ENCODE data around the gene RSPO3.
"Not testable (repeated sequence)": the region's sequence is repeated elsewhere in the genome, so short reads cannot be mapped to it uniquely, and the experiment has no call there.

- TF ChIP-seq, protein P1, sequence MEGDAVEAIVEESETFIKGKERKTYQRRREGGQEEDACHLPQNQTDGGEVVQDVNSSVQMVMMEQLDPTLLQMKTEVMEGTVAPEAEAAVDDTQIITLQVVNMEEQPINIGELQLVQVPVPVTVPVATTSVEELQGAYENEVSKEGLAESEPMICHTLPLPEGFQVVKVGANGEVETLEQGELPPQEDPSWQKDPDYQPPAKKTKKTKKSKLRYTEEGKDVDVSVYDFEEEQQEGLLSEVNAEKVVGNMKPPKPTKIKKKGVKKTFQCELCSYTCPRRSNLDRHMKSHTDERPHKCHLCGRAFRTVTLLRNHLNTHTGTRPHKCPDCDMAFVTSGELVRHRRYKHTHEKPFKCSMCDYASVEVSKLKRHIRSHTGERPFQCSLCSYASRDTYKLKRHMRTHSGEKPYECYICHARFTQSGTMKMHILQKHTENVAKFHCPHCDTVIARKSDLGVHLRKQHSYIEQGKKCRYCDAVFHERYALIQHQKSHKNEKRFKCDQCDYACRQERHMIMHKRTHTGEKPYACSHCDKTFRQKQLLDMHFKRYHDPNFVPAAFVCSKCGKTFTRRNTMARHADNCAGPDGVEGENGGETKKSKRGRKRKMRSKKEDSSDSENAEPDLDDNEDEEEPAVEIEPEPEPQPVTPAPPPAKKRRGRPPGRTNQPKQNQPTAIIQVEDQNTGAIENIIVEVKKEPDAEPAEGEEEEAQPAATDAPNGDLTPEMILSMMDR (IDR thresholded peaks at IDR 0.05) = not testable (repeated sequence)
- not testable (repeated sequence) for TF ChIP-seq POLR2A (IDR thresholded peaks at IDR 0.05)
Observed at GRCh38 chr6:127214032-127214431, 95.6 kb downstream of the RSPO3 start.

Measured in uterus (tissue), 2 donors.